ENCODE results near the gene SMIM9. TPM values are rescaled to one million over a fixed set of nuclear protein-coding genes. Genes with fewer than 3 reads are reported as not detected.

Gene SMIM9
- polyA plus RNA-seq, 2 donors, result not detected

- Histone ChIP-seq H3K4me3 (ENCODE audit: low read depth in 1 of 2, low read length in 2 of 2) (peak within 1 kb of the TSS; percentile 43 to 67), H3K27ac (ENCODE audit: low read depth in 2 of 2, low read length in 1 of 2) (peak within 1 kb of the TSS; percentile 2 to 34), H3K4me1 (ENCODE audit: control insufficient read depth in 2 of 2, insufficient read depth in 2 of 2, low read length in 1 of 2) (no peaks in the 10 kb centered on the region), H3K9me3 (ENCODE audit: control insufficient read depth in 2 of 2, insufficient read depth in 1 of 2, low read depth in 1 of 2, low read length in 1 of 2) (peaks cover 0 to 3% of the 10 kb centered on the region in 2 donors), H3K36me3 (ENCODE audit: control insufficient read depth in 2 of 2, insufficient read depth in 2 of 2, low read length in 1 of 2) (no peaks in the 10 kb centered on the region), H3K27me3 (ENCODE audit: control insufficient read depth in 1 of 2, insufficient read depth in 2 of 2, low read length in 2 of 2) (no peaks in the 10 kb centered on the region)
- WGBS, 2 donors, result 1 to 29% methylated on average over 58 to 65 of the region's 65 CpGs
Measured at GRCh38 chrX:154804957-154805695, 29.3 kb downstream of the SMIM9 start, which contains the start of gene MPP1. TSS of gene MPP1 (minus strand) at chrX:154805485. CDS start at chrX:154805373, 112 bp downstream.

- Histone ChIP-seq H3K36me3 (ENCODE audit: control insufficient read depth in 2 of 2, insufficient read depth in 2 of 2, low read length in 1 of 2) (no peaks in the 10 kb centered on the region), H3K27me3 (ENCODE audit: control insufficient read depth in 1 of 2, insufficient read depth in 2 of 2, low read length in 2 of 2) (no peaks in the 10 kb centered on the region), H3K27ac (ENCODE audit: low read depth in 2 of 2, low read length in 1 of 2) (peak overlapping the region in 1 of 2 donors; percentile 2), H3K9me3 (ENCODE audit: control insufficient read depth in 2 of 2, insufficient read depth in 1 of 2, low read depth in 1 of 2, low read length in 1 of 2) (peaks cover 0 to 3% of the 10 kb centered on the region in 2 donors), H3K4me3 (ENCODE audit: low read depth in 1 of 2, low read length in 2 of 2) (peak overlapping the region; percentile 43 to 67), H3K4me1 (ENCODE audit: control insufficient read depth in 2 of 2, insufficient read depth in 2 of 2, low read length in 1 of 2) (peaks cover 0 to 5% of the 10 kb centered on the region in 2 donors)
- 36 to 39% methylated on average over 7 of the region's 7 CpGs for WGBS, 2 donors
Measured at GRCh38 chrX:154804261-154804956, 30.1 kb downstream of the SMIM9 start.

GRCh38 chrX:154802947-154803346, 31.5 kb downstream of the SMIM9 start:
- no peak overlapping the region for H3K4me3 ChIP-seq (ENCODE audit: low read depth in 1 of 2, low read length in 2 of 2)
- peaks cover 0 to 3% of the 10 kb centered on the region in 2 donors for H3K9me3 ChIP-seq (ENCODE audit: control insufficient read depth in 2 of 2, insufficient read depth in 1 of 2, low read depth in 1 of 2, low read length in 1 of 2)
- H3K36me3 ChIP-seq (ENCODE audit: control insufficient read depth in 2 of 2, insufficient read depth in 2 of 2, low read length in 1 of 2), result no peaks in the 10 kb centered on the region
- WGBS, 2 donors, result 73 to 78% methylated on average over 2 of the region's 2 CpGs
- H3K27ac ChIP-seq (ENCODE audit: low read depth in 2 of 2, low read length in 1 of 2), result no peak overlapping the region
- H3K4me1 ChIP-seq (ENCODE audit: control insufficient read depth in 2 of 2, insufficient read depth in 2 of 2, low read length in 1 of 2), result peaks cover 0 to 5% of the 10 kb centered on the region in 2 donors
- H3K27me3 ChIP-seq (ENCODE audit: control insufficient read depth in 1 of 2, insufficient read depth in 2 of 2, low read length in 2 of 2), result no peaks in the 10 kb centered on the region

GRCh38 chrX:154800478-154801210, 33.8 kb downstream of the SMIM9 start:
- Histone ChIP-seq H3K4me3 (ENCODE audit: low read depth in 1 of 2, low read length in 2 of 2) (no peak overlapping the region), H3K36me3 (ENCODE audit: control insufficient read depth in 2 of 2, insufficient read depth in 2 of 2, low read length in 1 of 2) (no peaks in the 10 kb centered on the region), H3K27me3 (ENCODE audit: control insufficient read depth in 1 of 2, insufficient read depth in 2 of 2, low read length in 2 of 2) (no peaks in the 10 kb centered on the region), H3K27ac (ENCODE audit: low read depth in 2 of 2, low read length in 1 of 2) (no peak overlapping the region), H3K4me1 (ENCODE audit: control insufficient read depth in 2 of 2, insufficient read depth in 2 of 2, low read length in 1 of 2) (peaks cover 0 to 5% of the 10 kb centered on the region in 2 donors), H3K9me3 (ENCODE audit: control insufficient read depth in 2 of 2, insufficient read depth in 1 of 2, low read depth in 1 of 2, low read length in 1 of 2) (peaks cover 0 to 3% of the 10 kb centered on the region in 2 donors)
- 70 to 80% methylated on average over 8 of the region's 8 CpGs for WGBS, 2 donors

- Histone ChIP-seq H3K9me3 (ENCODE audit: control insufficient read depth in 2 of 2, insufficient read depth in 1 of 2, low read depth in 1 of 2, low read length in 1 of 2) (no peaks in the 10 kb centered on the region), H3K36me3 (ENCODE audit: control insufficient read depth in 2 of 2, insufficient read depth in 2 of 2, low read length in 1 of 2) (no peaks in the 10 kb centered on the region), H3K27me3 (ENCODE audit: control insufficient read depth in 1 of 2, insufficient read depth in 2 of 2, low read length in 2 of 2) (no peaks in the 10 kb centered on the region), H3K27ac (ENCODE audit: low read depth in 2 of 2, low read length in 1 of 2) (peak overlapping the region in 1 of 2 donors; percentile 39), H3K4me1 (ENCODE audit: control insufficient read depth in 2 of 2, insufficient read depth in 2 of 2, low read length in 1 of 2) (peaks cover 0 to 5% of the 10 kb centered on the region in 2 donors), H3K4me3 (ENCODE audit: low read depth in 1 of 2, low read length in 2 of 2) (no peak overlapping the region)
- WGBS, 2 donors, result 48 to 51% methylated on average over 9 of the region's 9 CpGs
Measured at GRCh38 chrX:154799556-154800348, 34.7 kb downstream of the SMIM9 start.

GRCh38 chrX:154797006-154797405, 37.5 kb downstream of the SMIM9 start:
- H3K9me3 ChIP-seq (ENCODE audit: control insufficient read depth in 2 of 2, insufficient read depth in 1 of 2, low read depth in 1 of 2, low read length in 1 of 2), result no peaks in the 10 kb centered on the region
- H3K4me3 ChIP-seq (ENCODE audit: low read depth in 1 of 2, low read length in 2 of 2), result no peak overlapping the region
- H3K4me1 ChIP-seq (ENCODE audit: control insufficient read depth in 2 of 2, insufficient read depth in 2 of 2, low read length in 1 of 2), result peaks cover 0 to 5% of the 10 kb centered on the region in 2 donors
- H3K27me3 ChIP-seq (ENCODE audit: control insufficient read depth in 1 of 2, insufficient read depth in 2 of 2, low read length in 2 of 2), result no peaks in the 10 kb centered on the region
- 80 to 83% methylated on average over 6 of the region's 6 CpGs for WGBS, 2 donors
- no peaks in the 10 kb centered on the region for H3K36me3 ChIP-seq (ENCODE audit: control insufficient read depth in 2 of 2, insufficient read depth in 2 of 2, low read length in 1 of 2)
- no peak overlapping the region for H3K27ac ChIP-seq (ENCODE audit: low read depth in 2 of 2, low read length in 1 of 2)

GRCh38 chrX:154795016-154795415, 39.4 kb downstream of the SMIM9 start:
- H3K27ac ChIP-seq (ENCODE audit: low read depth in 2 of 2, low read length in 1 of 2), result no peak overlapping the region
- H3K4me3 ChIP-seq (ENCODE audit: low read depth in 1 of 2, low read length in 2 of 2), result no peak overlapping the region
- H3K4me1 ChIP-seq (ENCODE audit: control insufficient read depth in 2 of 2, insufficient read depth in 2 of 2, low read length in 1 of 2), result peaks cover 0 to 5% of the 10 kb centered on the region in 2 donors
- H3K9me3 ChIP-seq (ENCODE audit: control insufficient read depth in 2 of 2, insufficient read depth in 1 of 2, low read depth in 1 of 2, low read length in 1 of 2), result no peaks in the 10 kb centered on the region
- 63 to 84% methylated on average over 2 of the region's 2 CpGs for WGBS, 2 donors
- H3K27me3 ChIP-seq (ENCODE audit: control insufficient read depth in 1 of 2, insufficient read depth in 2 of 2, low read length in 2 of 2), result no peaks in the 10 kb centered on the region
- H3K36me3 ChIP-seq (ENCODE audit: control insufficient read depth in 2 of 2, insufficient read depth in 2 of 2, low read length in 1 of 2), result no peaks in the 10 kb centered on the region

- Histone ChIP-seq H3K27ac (ENCODE audit: low read depth in 2 of 2, low read length in 1 of 2) (no peak overlapping the region), H3K27me3 (ENCODE audit: control insufficient read depth in 1 of 2, insufficient read depth in 2 of 2, low read length in 2 of 2) (no peaks in the 10 kb centered on the region), H3K9me3 (ENCODE audit: control insufficient read depth in 2 of 2, insufficient read depth in 1 of 2, low read depth in 1 of 2, low read length in 1 of 2) (no peaks in the 10 kb centered on the region), H3K4me1 (ENCODE audit: control insufficient read depth in 2 of 2, insufficient read depth in 2 of 2, low read length in 1 of 2) (no peaks in the 10 kb centered on the region), H3K4me3 (ENCODE audit: low read depth in 1 of 2, low read length in 2 of 2) (no peak overlapping the region), H3K36me3 (ENCODE audit: control insufficient read depth in 2 of 2, insufficient read depth in 2 of 2, low read length in 1 of 2) (no peaks in the 10 kb centered on the region)
- 78 to 83% methylated on average over 7 of the region's 7 CpGs for WGBS, 2 donors
Measured at GRCh38 chrX:154793084-154793795, 41.2 kb downstream of the SMIM9 start.

Data from esophagus (tissue), 2 donors.